OCI-M1 (cell line): ENCODE data around the gene MLPH.

Experiments
- DNase-seq: peaks from one replicate; lab custom pipeline; 2025; lab: John Stamatoyannopoulos, UW

MLPH gene

DNA sequence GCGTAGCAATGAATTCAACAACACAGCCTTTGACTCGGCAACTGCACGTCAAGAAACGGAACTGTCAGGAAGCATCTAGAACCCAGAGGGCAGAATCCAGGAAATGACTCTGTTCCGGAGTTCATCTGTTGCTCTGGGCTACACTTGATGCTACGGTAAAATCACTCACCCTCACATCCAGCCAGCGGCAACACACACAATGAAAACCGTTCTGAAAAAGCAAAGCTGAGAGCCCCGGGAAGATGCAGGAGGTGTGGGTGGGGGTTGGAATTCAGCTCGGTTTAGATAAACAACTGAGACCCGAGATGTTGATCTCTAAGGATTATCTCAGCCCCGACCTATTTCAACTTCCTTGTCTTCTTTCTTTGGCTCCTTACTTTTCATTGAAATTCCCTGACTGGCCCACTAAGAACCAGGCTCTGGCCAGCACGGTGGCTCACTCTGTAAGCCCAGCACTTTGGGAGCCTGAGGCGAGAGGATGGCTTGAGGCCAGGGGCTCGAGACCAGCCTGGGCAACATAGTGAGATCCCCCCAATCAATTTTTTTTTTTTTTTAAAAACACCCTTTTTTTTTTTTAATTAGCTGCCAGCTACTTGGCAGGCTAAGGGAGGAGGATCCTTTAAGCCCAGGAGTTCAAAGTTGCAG lies 116.8 kb downstream of the MLPH start:
- no peak for DNase-seq

DNA sequence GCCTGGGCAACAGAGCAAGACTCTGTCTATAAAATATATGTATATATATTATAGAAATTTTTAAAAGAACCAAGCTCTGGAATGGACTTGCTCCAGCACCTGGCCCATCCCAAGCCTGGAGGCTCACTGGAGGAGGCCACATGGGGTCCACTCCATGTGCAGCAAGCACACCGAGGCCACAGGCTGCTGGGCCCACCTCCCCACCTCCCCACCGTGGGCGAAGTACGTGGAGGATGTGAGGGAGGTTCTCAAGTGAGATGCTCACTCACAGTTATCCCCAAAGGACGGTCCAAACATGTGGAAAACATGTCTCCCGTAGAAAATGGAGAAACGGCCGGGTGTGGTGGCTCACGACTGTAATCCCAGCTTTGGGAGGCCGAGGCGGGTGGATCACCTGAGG lies 117.3 kb downstream of the MLPH start:
- DNase-seq, result no peak
